NCI-H748 (cell line): ENCODE results near the gene ERMN.
"Not testable (repeated sequence)": the region's sequence is repeated elsewhere in the genome, so short reads cannot be mapped to it uniquely, and the experiment has no call there.

Experiments
- DNase-seq: peaks from one replicate; lab custom pipeline; 2025; ENCODE audit not compliant: unreplicated experiment; lab: John Stamatoyannopoulos, UW

ERMN gene

GRCh38 chr2:157325786-157326185, at the start of gene ERMN:
ERMN (minus strand) TSS chr2:157325824; CDS start chr2:157325642, 182 bp downstream.
- DNase-seq: peak; percentile 69

- no peak for DNase-seq
Observed at GRCh38 chr2:157375384-157375783, 49.8 kb upstream of the ERMN start.

GRCh38 chr2:157368508-157368907, 42.9 kb upstream of the ERMN start:
- not testable (repeated sequence) for DNase-seq

DNA sequence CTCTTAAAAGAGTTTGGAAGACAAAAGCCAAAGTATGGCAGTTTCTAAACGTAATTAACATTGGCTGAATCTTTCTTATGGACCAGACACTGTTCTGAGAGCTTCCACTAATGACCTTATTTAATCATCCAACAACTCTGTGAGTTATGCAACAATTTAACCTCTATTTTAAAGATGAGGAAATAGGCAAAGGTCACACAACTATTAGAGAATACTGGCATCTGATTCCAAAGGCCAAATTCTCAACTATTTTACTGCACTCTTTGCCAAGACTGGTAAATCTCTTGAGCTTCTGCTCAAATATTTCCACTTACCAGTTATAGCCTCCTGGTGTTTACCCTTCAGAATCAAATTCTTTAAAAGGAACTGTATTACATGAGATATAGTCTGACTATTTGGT, 42.1 kb upstream of the ERMN start:
- DNase-seq: no peak

- DNase-seq: no peak
Observed at GRCh38 chr2:157364257-157364974, 38.8 kb upstream of the ERMN start.

DNA sequence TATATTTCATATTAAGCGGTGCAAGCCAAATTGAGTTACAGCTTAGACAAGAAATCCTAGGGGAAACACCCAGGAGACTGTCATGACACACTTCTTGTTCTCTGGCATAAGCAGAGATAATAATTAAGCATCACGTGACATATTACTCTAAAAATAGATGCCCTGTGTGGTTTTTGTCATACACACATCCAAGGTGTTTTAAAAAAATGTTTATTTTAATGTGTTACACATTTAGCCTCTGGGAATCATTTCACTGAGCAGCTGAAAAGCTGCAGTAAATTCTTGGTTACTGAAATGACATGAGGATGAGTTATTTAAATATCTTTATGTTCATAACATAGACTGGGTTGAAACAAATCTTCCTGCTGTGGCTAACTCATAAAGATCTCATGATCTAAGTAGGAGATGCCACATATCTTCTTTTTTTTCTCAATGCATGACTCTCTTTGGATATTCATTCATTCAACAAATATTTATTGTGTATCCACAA, 38.0 kb upstream of the ERMN start:
- no peak for DNase-seq

DNA sequence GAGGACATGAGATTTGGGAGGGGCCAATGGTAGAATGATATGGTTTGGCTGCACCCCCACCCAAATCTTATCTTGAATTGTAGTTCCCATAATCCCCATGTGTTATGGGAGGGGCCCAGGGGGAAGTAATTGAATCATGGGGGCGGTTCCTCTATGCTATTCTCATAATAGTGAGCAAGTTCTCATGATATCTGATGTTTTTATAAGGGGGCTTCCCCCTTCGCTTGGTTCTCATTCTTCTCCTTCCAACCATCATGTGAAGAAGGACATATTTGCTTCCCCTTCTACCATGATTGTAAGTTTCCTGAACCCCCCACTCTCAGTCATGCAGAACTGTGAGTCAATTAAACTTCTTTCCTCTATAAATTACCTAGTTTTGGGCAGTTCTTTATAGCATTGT, 37.0 kb upstream of the ERMN start:
- DNase-seq: no peak

DNA sequence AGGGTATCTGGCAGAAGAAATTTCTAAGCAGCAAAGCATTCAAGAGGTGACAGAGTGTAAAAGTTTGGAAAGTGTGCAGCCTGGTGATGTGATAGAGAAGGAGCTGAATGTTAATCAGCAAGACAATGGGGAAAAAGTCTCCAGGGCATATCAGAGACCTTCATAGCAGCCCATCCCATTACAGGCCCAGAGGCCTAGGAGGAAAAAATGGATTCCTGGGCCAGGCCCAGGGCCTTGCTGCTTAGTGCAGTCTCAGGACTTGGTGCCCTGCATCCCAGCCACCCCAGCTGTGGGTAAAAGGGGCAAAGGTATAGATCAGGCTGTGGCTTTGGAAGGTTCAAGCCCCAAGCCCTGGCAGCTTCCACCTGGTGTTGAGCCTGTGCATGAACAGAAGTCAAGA, 35.9 kb upstream of the ERMN start:
- DNase-seq: no peak

DNA sequence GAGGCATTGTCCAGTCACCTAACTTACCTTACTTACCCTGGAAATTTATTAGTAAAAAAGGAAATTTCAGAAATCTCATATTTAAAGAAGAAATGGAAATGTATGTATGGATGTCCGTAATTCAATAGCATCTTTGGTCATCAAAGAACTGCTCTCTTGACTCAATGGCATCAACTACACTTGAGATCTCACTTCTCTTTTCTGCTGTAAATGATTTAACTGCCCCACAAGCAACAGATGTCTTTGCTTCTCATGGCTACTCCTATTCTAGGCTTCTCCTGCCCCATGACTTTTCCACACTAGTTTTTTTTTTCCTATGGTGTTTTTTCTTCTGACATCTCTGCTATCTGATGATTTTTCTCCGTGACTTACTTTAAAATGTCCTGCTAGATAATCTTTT, 34.0 kb upstream of the ERMN start:
- no peak for DNase-seq

DNA sequence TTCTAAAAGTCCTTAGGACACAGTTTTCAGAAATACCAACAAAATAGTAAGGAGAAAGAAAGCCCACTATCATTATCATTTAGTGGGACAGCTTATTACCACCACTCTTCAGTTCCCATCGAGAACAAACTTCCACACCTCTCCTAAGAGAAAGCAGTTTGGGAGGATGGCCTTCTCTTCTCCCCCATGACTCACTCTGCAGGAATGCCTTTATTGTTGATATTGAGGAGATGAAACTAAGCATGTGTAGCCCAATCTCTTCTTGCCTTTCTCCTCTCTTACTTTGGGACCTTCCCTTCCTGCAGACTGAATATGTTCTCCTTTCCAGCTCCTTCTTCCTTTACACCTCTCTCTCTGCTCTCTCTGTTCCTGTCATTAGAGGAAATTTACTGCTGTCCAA, 30.0 kb upstream of the ERMN start:
- no peak for DNase-seq

DNA sequence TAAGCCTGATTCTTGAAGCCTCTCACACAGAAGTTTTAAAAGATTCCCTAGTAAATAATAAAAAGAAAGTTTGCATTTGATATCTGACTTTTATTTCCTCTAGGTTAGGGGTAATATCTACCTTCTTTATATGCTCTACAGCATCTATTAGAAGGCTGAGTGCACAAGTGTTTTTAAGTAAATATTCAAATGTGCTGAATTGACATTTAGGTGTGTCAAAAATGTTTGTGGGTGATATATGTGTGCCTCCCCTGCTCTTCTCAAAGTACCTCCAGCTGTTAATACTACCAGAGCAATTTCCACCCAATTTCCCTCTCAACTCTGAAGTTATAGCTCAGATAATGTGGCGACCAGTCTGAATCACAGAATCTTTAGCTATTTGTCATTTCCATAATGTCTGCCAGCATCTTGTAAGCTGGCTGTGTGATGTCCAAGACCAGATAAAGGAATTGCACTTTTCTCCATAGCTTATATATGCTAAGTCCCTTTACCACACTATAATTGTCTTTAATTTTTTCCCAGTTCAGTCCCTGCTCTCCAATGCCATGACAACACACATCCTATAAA, 24.4 kb upstream of the ERMN start:
- no peak for DNase-seq

DNA sequence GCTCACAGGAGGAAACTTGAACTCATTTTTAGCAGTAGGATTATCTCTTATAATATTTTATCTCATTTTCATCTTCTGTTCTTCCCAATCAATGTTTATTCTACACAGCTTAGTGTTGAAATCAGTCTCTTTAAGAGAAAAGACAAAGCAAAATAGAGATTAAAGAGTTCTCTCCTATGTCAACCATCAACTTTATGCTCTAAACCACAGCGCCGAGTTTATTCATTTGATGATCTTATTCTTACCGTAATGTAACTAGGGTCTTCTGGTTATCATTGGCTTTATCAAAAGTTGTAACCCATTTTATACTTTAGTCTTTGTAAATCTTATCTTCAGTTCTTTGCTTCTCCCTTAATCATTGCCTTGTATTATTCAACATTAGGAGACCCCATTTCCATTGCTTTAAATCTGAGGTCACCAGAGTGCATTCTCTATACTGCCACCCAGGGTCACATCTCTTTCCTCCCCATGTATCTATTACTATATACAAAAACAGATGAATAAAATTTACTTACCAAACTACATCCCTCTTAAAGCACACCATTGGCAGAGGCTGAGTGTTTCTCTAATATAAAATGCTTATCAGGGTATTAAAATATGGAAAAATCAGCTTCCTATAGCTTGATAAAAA, 22.8 kb upstream of the ERMN start:
- DNase-seq: no peak

- no peak for DNase-seq
Observed at GRCh38 chr2:157345647-157346389, 20.2 kb upstream of the ERMN start.

GRCh38 chr2:157341381-157341780, 15.8 kb upstream of the ERMN start:
- DNase-seq: not testable (repeated sequence)

GRCh38 chr2:157339965-157340655, 14.5 kb upstream of the ERMN start:
- peak; percentile 60 for DNase-seq

DNA sequence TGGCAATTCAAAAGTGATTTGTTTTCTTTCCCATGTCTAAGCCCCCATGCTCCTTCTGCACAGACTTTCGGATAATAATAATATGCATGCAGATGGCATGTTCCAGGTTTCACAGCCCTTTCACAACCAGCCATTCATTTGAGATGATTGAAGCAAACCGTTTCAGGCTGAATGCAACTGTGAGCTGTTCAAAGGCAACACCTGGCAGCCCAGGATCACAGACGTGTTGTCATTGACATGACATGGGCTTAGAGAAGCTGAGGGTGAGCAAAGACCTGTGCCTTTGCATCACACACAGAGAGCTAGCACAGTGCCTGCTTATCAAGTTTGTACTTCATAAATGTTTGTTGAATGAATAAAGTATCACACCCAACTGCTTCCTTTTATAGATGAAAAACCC, 12.4 kb upstream of the ERMN start:
- DNase-seq: peak; percentile 24

GRCh38 chr2:157336137-157337010, 10.8 kb upstream of the ERMN start:
- peak; percentile 59 for DNase-seq

DNA sequence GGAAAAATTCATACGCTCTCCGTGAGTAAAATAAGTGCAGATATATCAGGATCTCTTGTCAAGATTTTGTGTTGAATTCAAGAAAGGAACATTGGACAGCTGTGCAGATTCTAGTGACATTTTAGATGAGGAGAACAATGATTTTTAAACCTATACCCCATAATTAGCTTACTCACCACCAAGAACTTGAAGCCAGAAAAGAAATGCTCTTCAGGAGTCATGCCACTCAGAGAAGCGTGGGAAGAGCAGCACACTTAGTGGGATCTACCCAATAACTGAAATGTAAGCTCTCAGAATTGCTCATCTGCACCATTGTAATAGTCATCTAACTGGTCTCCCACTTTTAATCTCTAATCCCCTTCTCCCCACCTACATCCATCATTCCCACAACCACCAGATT, 9.2 kb upstream of the ERMN start:
- DNase-seq: no peak

DNA sequence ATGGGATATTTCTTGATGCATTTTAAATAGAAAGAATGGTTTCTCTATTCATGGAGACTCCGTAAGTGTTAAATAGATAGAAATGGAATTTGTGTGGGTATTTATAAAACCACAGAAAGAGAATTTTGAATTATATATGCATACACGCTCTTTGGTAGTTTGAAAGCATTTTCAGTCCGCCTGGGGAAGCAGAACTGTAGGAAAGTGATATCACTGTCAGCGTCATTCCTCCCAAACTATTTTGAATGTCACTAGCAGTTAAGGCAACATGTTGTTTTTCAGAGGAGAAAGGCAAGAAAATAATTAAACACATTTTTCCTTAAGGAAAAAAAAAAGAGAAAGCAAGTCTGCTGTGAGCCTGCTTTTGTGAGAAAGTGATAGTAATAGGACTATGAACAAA, 8.7 kb upstream of the ERMN start:
- DNase-seq: no peak
